Mesendoderm (in vitro differentiated cells): Measurements from ENCODE around the gene ANKLE2.
A peak's percentile ranks its signal among the peaks of the same experiment; 100 is the strongest.

Experiments
- DNase-seq: peaks from one replicate; pipeline ENCODE4 v3.0.0; 2013
- H2AK5ac ChIP-seq: 2 replicates; pipeline ENCODE4 v1.6.1; 2013; ENCODE audit warnings: low read length, inconsistent platforms
- H2BK120ac ChIP-seq: 2 replicates; pipeline ENCODE4 v1.6.1; 2013; ENCODE audit warnings: low read depth, mild to moderate bottlenecking, low read length, moderate library complexity, mixed read lengths
- H2BK15ac ChIP-seq: replicated peaks from 2 replicates; pipeline ENCODE4 v1.6.1; 2013; ENCODE audit warnings: low read depth, mild to moderate bottlenecking, moderate library complexity
- H2BK5ac ChIP-seq: 2 replicates; pipeline ENCODE4 v1.6.1; 2013; ENCODE audit warnings: low read length, inconsistent platforms
- H3K18ac ChIP-seq: 2 replicates; pipeline ENCODE4 v1.6.1; 2013; ENCODE audit warnings: mild to moderate bottlenecking, low read length, mixed read lengths
- H3K23ac ChIP-seq: one replicate; pipeline ENCODE4 v1.6.1; 2013; ENCODE audit warnings: low read length
- H3K27ac ChIP-seq: 2 replicates; pipeline ENCODE4 v1.5.1; 2013; ENCODE audit warnings: low read depth, mild to moderate bottlenecking, inconsistent platforms, low read length, moderate library complexity
- H3K27me3 ChIP-seq: 2 replicates; pipeline ENCODE4 v1.6.1; 2013; ENCODE audit warnings: low read length, control low read depth, mild to moderate bottlenecking, inconsistent platforms; ENCODE audit not compliant: insufficient read depth, poor library complexity
- H3K36me3 ChIP-seq: 2 replicates; pipeline ENCODE4 v1.6.1; 2013; ENCODE audit warnings: low read length, inconsistent platforms; ENCODE audit not compliant: control insufficient read depth, insufficient read depth
- H3K4ac ChIP-seq: one replicate; pipeline ENCODE4 v1.6.1; 2013; ENCODE audit warnings: low read depth, mild to moderate bottlenecking, low read length, moderate library complexity
- H3K4me1 ChIP-seq: 2 replicates; pipeline ENCODE4 v1.6.1; 2013; ENCODE audit warnings: low read depth, low read length, inconsistent platforms; ENCODE audit not compliant: control insufficient read depth
- H3K4me2 ChIP-seq: 2 replicates; pipeline ENCODE4 v1.6.1; 2013; ENCODE audit warnings: low read length
- H3K4me3 ChIP-seq: 2 replicates; pipeline ENCODE4 v1.5.1; 2013; ENCODE audit warnings: mild to moderate bottlenecking, low read length
- H3K56ac ChIP-seq: one replicate; pipeline ENCODE4 v1.6.1; 2013; ENCODE audit warnings: low read length
- H3K79me1 ChIP-seq: 2 replicates; pipeline ENCODE4 v1.6.1; 2013; ENCODE audit warnings: low read length, inconsistent platforms
- H3K79me2 ChIP-seq: 2 replicates; pipeline ENCODE4 v1.6.1; 2013; ENCODE audit warnings: mild to moderate bottlenecking, low read length; ENCODE audit not compliant: control insufficient read depth, insufficient read depth
- H3K9ac ChIP-seq: 2 replicates; pipeline ENCODE4 v1.6.1; 2013; ENCODE audit warnings: low read length, inconsistent platforms
- H4K5ac ChIP-seq: one replicate; pipeline ENCODE4 v1.6.1; 2013; ENCODE audit warnings: low read length
- H4K8ac ChIP-seq: one replicate; pipeline ENCODE4 v1.6.1; 2013; ENCODE audit warnings: low read depth, mild to moderate bottlenecking, control low read depth, low read length, moderate library complexity
- WGBS: extraction: QIAGEN DNeasy Blood & Tissue Kit; methylation state at CpG from one replicate; pipeline ENCODE4 v1.1.7; 2013; ENCODE audit warnings: low lambda C conversion rate, missing lambda C conversion rate; ENCODE audit not compliant: insufficient coverage; ENCODE audit errors: extremely low coverage; 5-methylcytosine and 5-hydroxymethylcytosine counted together

The ANKLE2 gene

GRCh38 chr12:132717011-132717410, 44.6 kb downstream of the ANKLE2 start:
- no peak overlapping the region for H2BK120ac ChIP-seq
- H4K8ac ChIP-seq = no peak overlapping the region
- no peak overlapping the region for H2BK15ac ChIP-seq
- H3K27me3 ChIP-seq = no peaks in the 10 kb centered on the region
- peaks cover 20% of the 10 kb centered on the region for H3K36me3 ChIP-seq
- H3K18ac ChIP-seq = no peak overlapping the region
- H3K4me3 ChIP-seq = no peak overlapping the region
- no peak overlapping the region for H3K56ac ChIP-seq
- H3K4me2 ChIP-seq = no peak overlapping the region
- peaks cover 18% of the 10 kb centered on the region for H3K79me2 ChIP-seq
- H3K79me1 ChIP-seq = peaks cover 7% of the 10 kb centered on the region
- WGBS = no CpG with 5 or more reads among the region's 17 CpGs
- no peaks in the 10 kb centered on the region for H3K4me1 ChIP-seq
- no peak overlapping the region for H3K4ac ChIP-seq
- no peak overlapping the region for H2BK5ac ChIP-seq
- H3K27ac ChIP-seq = no peak overlapping the region
- no peak overlapping the region for H2AK5ac ChIP-seq
- no peak overlapping the region for H4K5ac ChIP-seq
- no peak for DNase-seq
- no peak overlapping the region for H3K23ac ChIP-seq
- no peak overlapping the region for H3K9ac ChIP-seq

- Histone ChIP-seq H3K27ac (no peak overlapping the region), H2BK5ac (no peak overlapping the region), H3K18ac (no peak overlapping the region), H2BK15ac (no peak overlapping the region), H3K27me3 (no peaks in the 10 kb centered on the region), H2BK120ac (no peak overlapping the region), H3K4me1 (no peaks in the 10 kb centered on the region), H3K4me2 (no peak overlapping the region), H3K79me1 (peaks cover 7% of the 10 kb centered on the region), H3K4me3 (no peak overlapping the region), H3K56ac (no peak overlapping the region), H4K8ac (no peak overlapping the region), H3K23ac (no peak overlapping the region), H3K79me2 (peaks cover 22% of the 10 kb centered on the region), H4K5ac (no peak overlapping the region), H3K9ac (no peak overlapping the region), H3K4ac (no peak overlapping the region), H2AK5ac (no peak overlapping the region), H3K36me3 (peaks cover 20% of the 10 kb centered on the region)
- no CpG with 5 or more reads among the region's 11 CpGs for WGBS
- no peak for DNase-seq
Observed at GRCh38 chr12:132716356-132716755, 45.3 kb downstream of the ANKLE2 start.

- Histone ChIP-seq H3K36me3 (peaks cover 18% of the 10 kb centered on the region), H3K4me1 (no peaks in the 10 kb centered on the region), H3K4ac (no peak overlapping the region), H4K8ac (no peak overlapping the region), H2BK120ac (no peak overlapping the region), H3K9ac (no peak overlapping the region), H2BK5ac (no peak overlapping the region), H3K4me3 (no peak overlapping the region), H3K56ac (no peak overlapping the region), H3K18ac (no peak overlapping the region), H2AK5ac (no peak overlapping the region), H3K23ac (no peak overlapping the region), H3K79me2 (peaks cover 26% of the 10 kb centered on the region), H4K5ac (no peak overlapping the region), H2BK15ac (no peak overlapping the region), H3K27me3 (no peaks in the 10 kb centered on the region), H3K79me1 (peaks cover 8% of the 10 kb centered on the region), H3K27ac (no peak overlapping the region), H3K4me2 (no peak overlapping the region)
- DNase-seq = no peak
- no CpG with 5 or more reads among the region's 9 CpGs for WGBS
Observed at GRCh38 chr12:132715874-132716273, 45.8 kb downstream of the ANKLE2 start.

- H3K36me3 ChIP-seq = peaks cover 7% of the 10 kb centered on the region
- no peak for DNase-seq
- H4K8ac ChIP-seq = no peak overlapping the region
- no peak overlapping the region for H3K4ac ChIP-seq
- no peak overlapping the region for H3K4me3 ChIP-seq
- H3K4me1 ChIP-seq = no peaks in the 10 kb centered on the region
- no peak overlapping the region for H2BK5ac ChIP-seq
- H2BK120ac ChIP-seq = no peak overlapping the region
- peaks cover 26% of the 10 kb centered on the region for H3K79me2 ChIP-seq
- H3K4me2 ChIP-seq = no peak overlapping the region
- no peak overlapping the region for H3K23ac ChIP-seq
- H2AK5ac ChIP-seq = no peak overlapping the region
- no peak overlapping the region for H2BK15ac ChIP-seq
- WGBS = no CpG with 5 or more reads among the region's 2 CpGs
- peaks cover 10% of the 10 kb centered on the region for H3K79me1 ChIP-seq
- no peaks in the 10 kb centered on the region for H3K27me3 ChIP-seq
- H3K18ac ChIP-seq = no peak overlapping the region
- no peak overlapping the region for H4K5ac ChIP-seq
- H3K27ac ChIP-seq = no peak overlapping the region
- H3K9ac ChIP-seq = no peak overlapping the region
- H3K56ac ChIP-seq = no peak overlapping the region
Observed at GRCh38 chr12:132713123-132713522, 48.5 kb downstream of the ANKLE2 start.

- H2BK15ac ChIP-seq = no peak overlapping the region
- H3K18ac ChIP-seq = peak overlapping the region; percentile 78
- peaks cover 26% of the 10 kb centered on the region for H3K79me2 ChIP-seq
- no peak overlapping the region for H2BK5ac ChIP-seq
- WGBS = no CpG with 5 or more reads among the region's 59 CpGs
- peak overlapping the region; percentile 93 for H3K9ac ChIP-seq
- no peaks in the 10 kb centered on the region for H3K4me1 ChIP-seq
- H3K4me3 ChIP-seq = peak overlapping the region; percentile 84
- H3K27me3 ChIP-seq = no peaks in the 10 kb centered on the region
- peak; percentile 29 for DNase-seq
- peak overlapping the region; percentile 52 for H3K27ac ChIP-seq
- no peak overlapping the region for H2AK5ac ChIP-seq
- H3K4me2 ChIP-seq = peak overlapping the region; percentile 56
- H4K5ac ChIP-seq = no peak overlapping the region
- H4K8ac ChIP-seq = no peak overlapping the region
- H3K23ac ChIP-seq = no peak overlapping the region
- H3K36me3 ChIP-seq = peaks cover 4% of the 10 kb centered on the region
- no peak overlapping the region for H2BK120ac ChIP-seq
- H3K79me1 ChIP-seq = peaks cover 10% of the 10 kb centered on the region
- H3K56ac ChIP-seq = peak overlapping the region; percentile 96
- H3K4ac ChIP-seq = peak overlapping the region; percentile 41
Observed at GRCh38 chr12:132711080-132711843, 50.4 kb downstream of the ANKLE2 start.
